Measurements from ENCODE around the gene GRIK4.

The GRIK4 gene

GRCh38 chr11:120896687-120897086 is 385.1 kb downstream of the GRIK4 start:
- no peak for DNase-seq

- DNase-seq, result no peak
These were observed 387.0 kb downstream of the GRIK4 start for GRCh38 chr11:120898568-120898967.

- no peak for DNase-seq
These were observed 388.2 kb downstream of the GRIK4 start for GRCh38 chr11:120899720-120900119.

- no peak for DNase-seq
These were observed 389.1 kb downstream of the GRIK4 start for GRCh38 chr11:120900643-120901042.

GRCh38 chr11:120903686-120904085 is 392.1 kb downstream of the GRIK4 start:
- DNase-seq, result no peak

- no peak for DNase-seq
These were observed 392.6 kb downstream of the GRIK4 start for GRCh38 chr11:120904116-120904515.

GRCh38 chr11:120906766-120907165 is 395.2 kb downstream of the GRIK4 start:
- DNase-seq, result no peak

GRCh38 chr11:120907971-120908370 is 396.4 kb downstream of the GRIK4 start:
- no peak for DNase-seq

GRCh38 chr11:120908461-120909181 is 397.1 kb downstream of the GRIK4 start:
- no peak for DNase-seq

- no peak for DNase-seq
These were observed 398.3 kb downstream of the GRIK4 start for GRCh38 chr11:120909676-120910416.

GRCh38 chr11:120911943-120912342 is 400.4 kb downstream of the GRIK4 start:
- no peak for DNase-seq

- DNase-seq, result no peak
These were observed 401.0 kb downstream of the GRIK4 start for GRCh38 chr11:120912504-120912903.

GRCh38 chr11:120912915-120913314 is 401.4 kb downstream of the GRIK4 start:
- no peak for DNase-seq

- no peak for DNase-seq
These were observed 402.5 kb downstream of the GRIK4 start for GRCh38 chr11:120914021-120914420.

GRCh38 chr11:120914601-120915000 is 403.1 kb downstream of the GRIK4 start:
- DNase-seq, result no peak

GRCh38 chr11:120917559-120918239 is 406.2 kb downstream of the GRIK4 start:
- no peak for DNase-seq

GRCh38 chr11:120918257-120918656 is 406.7 kb downstream of the GRIK4 start:
- no peak for DNase-seq

- no peak for DNase-seq
These were observed 407.5 kb downstream of the GRIK4 start for GRCh38 chr11:120919045-120919444.

GRCh38 chr11:120919566-120919965 is 408.0 kb downstream of the GRIK4 start:
- DNase-seq, result no peak

GRCh38 chr11:120923866-120924508 is 412.4 kb downstream of the GRIK4 start:
- no peak for DNase-seq

- no peak for DNase-seq
These were observed 414.4 kb downstream of the GRIK4 start for GRCh38 chr11:120925944-120926343.

GRCh38 chr11:120928627-120929026 is 417.1 kb downstream of the GRIK4 start:
- no peak for DNase-seq

- DNase-seq, result no peak
These were observed 417.5 kb downstream of the GRIK4 start for GRCh38 chr11:120929090-120929489.
